Thoracic aorta endothelial cell (primary cell): Measurements from ENCODE around the gene ZCCHC12. TPM values are rescaled to one million over a fixed set of nuclear protein-coding genes. Genes with fewer than 3 reads are reported as not detected.

Experiments
- total RNA-seq: library from RNA; depleted of rRNA; stranded (reverse); fragments of >200 nt; gene quantifications from 2 replicates; pipeline ENCODE4 v1.2.3, GENCODE V29; 2012

ZCCHC12 gene
- 0.13 TPM in 1 of 2 replicates, not detected in the other for total RNA-seq

DNA sequence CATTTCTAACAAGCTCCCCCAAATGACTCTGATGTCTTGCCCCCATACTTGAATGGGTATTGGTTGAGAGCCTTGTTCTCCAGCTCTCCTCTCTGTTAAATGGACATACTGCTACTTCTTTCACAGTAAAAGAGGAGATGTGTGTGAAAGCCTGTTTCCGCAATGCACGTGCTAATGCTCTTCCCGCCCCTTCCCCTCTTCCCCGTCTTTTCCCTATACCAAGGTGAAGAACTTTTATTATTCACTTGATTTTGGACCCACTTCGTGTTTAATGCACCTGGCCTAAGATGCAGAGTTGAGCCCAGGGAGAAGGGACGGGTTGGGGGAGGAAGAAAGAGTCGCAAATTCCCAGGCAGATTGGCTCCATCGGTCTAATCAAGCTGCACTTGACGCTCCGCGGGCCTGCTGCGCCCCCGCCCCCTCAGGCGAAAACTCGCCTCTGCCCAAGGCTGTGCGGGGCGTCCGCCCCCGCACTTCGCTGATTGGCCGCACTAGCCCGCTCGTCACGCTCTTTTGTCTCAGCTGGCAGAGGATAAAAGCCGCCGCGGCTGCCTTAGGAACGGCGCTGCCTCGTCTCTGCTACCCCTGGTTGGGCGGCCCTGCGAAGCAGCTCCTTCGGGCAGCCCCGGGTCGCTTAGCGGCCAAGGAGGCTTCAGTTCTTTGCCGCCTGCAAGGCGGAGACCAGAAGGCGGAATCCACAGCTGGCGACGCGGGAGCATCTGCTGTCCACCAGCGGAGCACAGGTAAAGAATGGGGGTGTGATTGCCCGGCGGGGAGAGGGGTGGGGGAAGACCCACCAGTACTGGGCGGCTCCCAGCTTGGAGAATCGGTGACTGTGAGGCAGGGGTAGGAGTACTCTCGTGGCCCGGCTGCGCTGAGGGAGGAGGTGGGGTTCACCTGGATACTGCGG lies at the start of gene ZCCHC12:
ZCCHC12 (plus strand) TSS at position 562 of the 910 bp plus-strand sequence. CDS start 1,421 bp downstream, outside the sequence.

Other genes starting within 250 kb of the ZCCHC12 start
- 57.3 and 62.5 TPM in 2 replicates for gene IL13RA1, start 96.2 kb upstream of the ZCCHC12 start, total RNA-seq
- gene LONRF3, start 150.8 kb downstream of the ZCCHC12 start, total RNA-seq: 16.7 and 18.8 TPM in 2 replicates
- not detected in 2 replicates for gene CT47C1, start 249.2 kb downstream of the ZCCHC12 start, total RNA-seq